SH-SY5Y (cell line): ENCODE data around the gene FFAR1.

ENCODE experiments used
- GATA2 ChIP-seq: IDR thresholded peaks from 2 replicates; pipeline ENCODE4 v1.6.1; 2011; ENCODE audit warnings: mild to moderate bottlenecking, low read depth, low read length
- GATA3 ChIP-seq: IDR thresholded peaks from 2 replicates; pipeline ENCODE4 v1.6.1; 2011; ENCODE audit warnings: low read depth, mild to moderate bottlenecking, low read length, moderate library complexity

- TF ChIP-seq GATA2 (no peak), GATA3 (no peak)
These were observed 33.7 kb upstream of the FFAR1 start for GRCh38 chr19:35314031-35314430.
